Measurements from ENCODE around the gene MAP7D1.

The MAP7D1 gene

DNA sequence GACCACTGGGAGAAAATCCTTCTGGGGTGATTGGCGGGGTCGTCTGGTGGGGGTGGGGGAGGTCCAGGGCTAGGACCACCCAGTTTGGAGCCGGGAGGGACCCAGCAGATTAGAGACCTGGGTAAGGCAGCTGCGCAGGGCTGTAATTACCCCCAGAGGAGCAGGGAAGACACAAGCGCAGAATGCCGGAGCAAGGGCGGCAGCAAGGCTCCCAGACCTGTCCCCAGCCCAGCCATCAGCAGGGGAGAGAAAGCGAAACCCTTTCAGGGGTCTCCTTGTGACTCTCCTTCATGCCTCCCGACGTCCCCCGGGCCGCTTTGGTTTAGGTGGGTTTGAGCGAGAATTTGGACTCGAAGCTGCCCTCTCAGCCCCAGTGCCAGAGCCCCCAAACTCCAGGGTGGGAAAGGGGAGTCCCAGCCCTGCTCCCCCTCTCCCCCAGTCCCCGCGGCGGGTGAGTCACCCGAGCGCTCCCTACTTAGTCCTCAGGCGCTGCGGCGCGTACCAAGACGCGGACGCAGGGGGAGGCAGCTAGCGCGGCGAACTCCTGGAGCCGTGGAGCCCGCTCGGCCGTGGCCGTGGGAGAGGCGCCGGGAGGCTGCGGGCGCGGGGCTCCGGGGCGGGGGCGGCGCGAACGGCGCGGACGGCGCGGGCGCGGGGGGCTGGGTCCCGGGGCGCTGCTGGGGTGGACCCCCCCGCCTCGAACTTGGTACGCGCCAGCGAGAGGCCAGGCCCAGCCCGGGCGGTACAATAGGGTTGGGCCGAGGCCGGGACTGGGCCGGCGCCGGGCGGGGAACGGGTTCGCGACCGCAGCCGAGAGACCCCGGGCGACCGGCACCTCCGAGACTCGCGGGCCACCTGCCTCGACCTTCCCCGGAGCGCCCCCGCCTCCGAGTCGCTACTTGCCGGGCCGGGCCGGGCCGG lies at the start of gene MAP7D1:
Gene MAP7D1 (plus strand): TSS at position 753 of the 921 bp plus-strand sequence. CDS start 258 bp downstream, outside the sequence.
- in situ Hi-C loops (cut with MboI; ENCODE audit: low sequenced_read_pairs), result no loop called here

DNA sequence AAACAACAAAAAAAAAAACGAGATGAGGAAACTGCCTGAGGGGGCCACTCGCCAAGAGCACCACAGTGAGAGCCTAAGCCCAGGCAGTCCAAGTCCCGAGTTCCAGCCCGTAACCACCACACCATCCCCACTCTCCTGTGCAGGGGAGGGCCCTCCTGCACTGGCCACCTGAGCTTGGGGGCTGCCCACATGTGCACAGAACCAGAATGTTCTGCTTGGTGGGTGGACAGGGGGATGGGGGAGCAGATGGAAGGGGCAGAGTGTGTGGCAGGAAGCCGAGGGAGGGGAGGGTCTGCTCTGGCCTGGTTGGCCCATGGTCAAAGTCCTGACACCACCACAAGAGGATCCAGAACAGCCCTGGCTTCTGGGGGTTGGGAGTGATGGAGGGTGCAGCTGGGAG lies 49.7 kb upstream of the MAP7D1 start:
- in situ Hi-C loops (cut with MboI; ENCODE audit: low sequenced_read_pairs), result loop anchor here (25.0 kb wide), 1 partner anchor 306 kb away; no protein-coding TSS in a partner anchor

DNA sequence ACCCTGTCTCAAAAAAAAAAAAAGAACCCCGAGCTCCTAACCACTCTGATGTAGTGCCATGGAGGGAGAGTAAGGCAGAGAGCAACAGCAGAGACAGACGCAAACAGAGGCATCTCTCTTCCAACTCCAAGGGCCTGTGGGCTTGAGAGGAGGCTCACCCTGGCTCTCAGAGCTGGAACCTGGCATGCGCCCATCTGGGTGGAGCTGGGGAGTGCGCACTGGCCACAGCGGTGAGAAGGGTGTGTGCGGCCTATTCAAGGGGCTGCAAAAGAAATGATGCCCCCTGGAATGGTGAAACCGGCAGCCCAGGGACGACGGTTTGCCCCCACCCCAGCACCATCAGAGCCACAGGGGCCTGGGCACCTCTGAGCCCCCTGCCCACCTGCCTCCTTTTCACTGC lies 48.6 kb upstream of the MAP7D1 start:
- in situ Hi-C loops (cut with MboI; ENCODE audit: low sequenced_read_pairs), result loop anchor here (25.0 kb wide), 1 partner anchor 305 kb away; no protein-coding TSS in a partner anchor

- in situ Hi-C loops (cut with MboI; ENCODE audit: low sequenced_read_pairs), result loop anchor here (25.0 kb wide), 1 partner anchor 304 kb away; no protein-coding TSS in a partner anchor
Observed at GRCh38 chr1:36108314-36108713, 47.6 kb upstream of the MAP7D1 start.

DNA sequence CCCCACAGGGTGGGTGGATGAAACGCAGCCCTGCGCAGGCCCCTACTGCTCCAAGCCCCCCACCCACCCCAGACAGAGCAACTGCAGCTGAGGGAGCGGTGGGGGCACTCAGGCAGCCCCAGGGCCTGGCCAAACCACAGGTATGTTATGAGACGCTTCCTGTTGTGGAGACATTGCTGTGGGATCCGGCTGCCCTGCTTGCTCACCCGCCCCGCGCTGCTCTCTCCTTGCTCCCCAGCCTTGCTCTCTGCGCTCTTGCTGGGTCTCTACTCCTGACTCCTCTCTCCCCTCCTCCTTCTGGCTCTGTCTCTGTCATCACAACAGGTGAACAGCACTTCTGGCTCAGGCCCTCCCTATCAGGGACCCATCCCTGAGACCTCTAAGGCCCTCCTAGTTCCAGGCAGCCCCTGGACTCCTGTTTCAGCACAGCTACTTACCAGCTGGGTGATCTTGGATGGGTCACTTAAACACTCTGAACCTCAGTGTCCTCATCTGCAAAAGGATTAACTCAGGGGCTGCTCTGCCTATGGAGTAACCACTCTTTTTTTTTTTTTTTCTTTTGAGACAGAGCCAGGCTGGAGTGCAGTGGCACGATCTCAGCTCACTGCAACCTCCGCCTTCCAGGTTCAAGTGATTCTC lies 46.8 kb upstream of the MAP7D1 start:
- in situ Hi-C loops (cut with MboI; ENCODE audit: low sequenced_read_pairs), result loop anchor here (25.0 kb wide), 1 partner anchor 303 kb away; no protein-coding TSS in a partner anchor

DNA sequence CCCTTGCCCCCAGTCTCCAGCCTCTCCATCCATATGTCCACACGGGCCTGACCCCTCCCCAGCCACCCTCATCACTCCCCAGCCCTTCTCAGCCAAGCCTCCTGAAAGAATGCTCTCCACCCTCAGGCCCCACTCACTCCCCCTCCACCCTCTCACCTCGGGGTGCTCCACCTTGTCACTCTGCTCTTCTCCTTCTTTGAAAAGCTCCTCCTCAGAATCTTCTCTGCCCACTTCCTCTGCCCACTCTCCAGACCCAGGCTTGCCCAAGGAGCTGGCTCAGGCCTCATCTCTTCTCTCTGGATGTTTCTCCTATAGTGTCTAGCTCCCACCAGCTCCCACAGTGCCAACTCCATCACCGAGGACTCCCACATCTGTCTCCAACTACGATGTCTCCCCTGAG lies 44.8 kb upstream of the MAP7D1 start:
- in situ Hi-C loops (cut with MboI; ENCODE audit: low sequenced_read_pairs), result loop anchor here (25.0 kb wide), 1 partner anchor 301 kb away; no protein-coding TSS in a partner anchor

DNA sequence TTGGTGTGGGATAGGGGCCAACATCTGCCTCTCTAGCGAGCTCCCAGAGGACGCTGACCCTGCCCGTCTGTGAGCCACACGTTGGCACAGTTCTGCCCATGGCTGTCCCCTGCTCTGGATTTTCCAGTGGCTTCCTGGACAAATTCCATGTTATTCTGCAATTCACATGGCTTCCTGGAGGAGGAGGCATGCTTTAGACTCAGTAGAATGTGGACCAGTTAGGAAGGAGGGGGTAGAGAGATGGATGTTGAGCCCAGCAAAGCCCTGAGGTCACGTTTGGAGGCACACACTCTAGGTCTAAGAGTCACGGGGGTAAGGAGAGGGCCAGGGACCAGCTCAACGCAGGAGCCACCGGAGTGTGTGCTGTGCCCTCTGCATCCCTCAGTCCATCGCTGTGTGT lies 43.1 kb upstream of the MAP7D1 start:
- in situ Hi-C loops (cut with MboI; ENCODE audit: low sequenced_read_pairs), result loop anchor here (25.0 kb wide), 1 partner anchor 299 kb away; no protein-coding TSS in a partner anchor

DNA sequence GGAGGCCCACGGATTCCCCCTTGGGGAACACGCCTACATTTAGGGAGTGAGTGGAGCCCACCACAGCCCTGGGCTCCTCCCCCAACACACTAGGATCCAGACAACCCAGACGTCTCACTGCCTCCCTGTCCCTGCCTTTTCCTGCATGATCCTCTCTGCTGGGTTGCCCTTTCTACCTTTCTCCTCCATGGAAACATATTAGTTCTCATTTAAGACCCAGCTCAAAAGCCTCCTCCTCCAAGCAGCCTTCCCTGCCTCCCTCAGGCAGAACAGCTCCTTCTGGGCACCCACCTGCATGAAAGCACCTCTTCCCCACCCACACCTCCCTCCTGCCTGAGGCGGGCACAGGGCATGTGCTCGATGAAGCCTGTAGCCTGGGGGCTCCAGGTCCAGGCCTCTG lies 41.6 kb upstream of the MAP7D1 start:
- in situ Hi-C loops (cut with MboI; ENCODE audit: low sequenced_read_pairs), result loop anchor here (25.0 kb wide), 1 partner anchor 298 kb away; no protein-coding TSS in a partner anchor

DNA sequence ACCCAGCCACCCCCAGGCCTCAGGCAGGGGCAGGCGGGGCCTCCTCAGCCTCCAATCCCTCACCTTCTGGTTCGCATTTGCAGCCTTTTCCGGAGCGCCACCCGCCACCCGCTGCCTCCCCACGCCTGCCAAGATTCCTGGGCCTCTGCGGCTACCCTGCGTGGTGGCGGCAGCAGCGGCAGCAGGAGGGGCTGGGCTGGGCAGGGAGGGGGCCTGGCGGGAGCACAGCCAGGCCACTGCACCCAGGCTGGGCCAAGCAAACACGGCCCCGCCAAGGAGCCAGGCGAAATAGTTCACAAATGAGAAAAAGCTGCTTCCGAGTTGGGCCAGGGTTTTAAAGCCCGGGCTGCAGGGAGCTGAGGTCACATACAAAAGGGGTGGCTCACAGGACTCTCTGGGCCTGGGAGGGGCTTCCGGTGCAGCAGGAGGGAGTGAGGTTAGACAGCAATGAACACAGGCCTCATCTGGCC lies 40.7 kb upstream of the MAP7D1 start:
- in situ Hi-C loops (cut with MboI; ENCODE audit: low sequenced_read_pairs), result loop anchor here (25.0 kb wide), 1 partner anchor 297 kb away; no protein-coding TSS in a partner anchor

DNA sequence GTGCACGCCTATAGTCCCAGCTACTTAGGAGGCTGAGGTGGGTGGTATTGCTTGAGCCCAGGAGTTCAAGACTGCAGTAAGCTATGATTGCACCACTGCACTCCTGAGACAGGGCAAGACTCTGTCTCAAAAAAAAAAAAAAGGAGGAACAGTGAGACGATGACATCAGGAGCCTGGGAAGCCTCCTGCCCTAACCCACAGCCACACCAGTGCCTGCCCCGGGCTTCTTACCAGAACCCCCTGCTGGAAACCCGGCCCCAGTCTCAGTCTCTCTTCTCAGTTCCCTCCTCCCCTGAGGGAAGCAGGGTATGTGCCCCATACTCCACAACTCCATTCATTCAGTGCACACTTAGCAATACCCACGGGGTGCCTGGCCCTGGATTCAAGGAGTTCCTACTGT lies 40.0 kb upstream of the MAP7D1 start:
- in situ Hi-C loops (cut with MboI; ENCODE audit: low sequenced_read_pairs), result loop anchor here (25.0 kb wide), 1 partner anchor 296 kb away; no protein-coding TSS in a partner anchor

- in situ Hi-C loops (cut with MboI; ENCODE audit: low sequenced_read_pairs), result loop anchor here (25.0 kb wide), 1 partner anchor 295 kb away; no protein-coding TSS in a partner anchor
Observed at GRCh38 chr1:36116901-36117300, 39.1 kb upstream of the MAP7D1 start.

DNA sequence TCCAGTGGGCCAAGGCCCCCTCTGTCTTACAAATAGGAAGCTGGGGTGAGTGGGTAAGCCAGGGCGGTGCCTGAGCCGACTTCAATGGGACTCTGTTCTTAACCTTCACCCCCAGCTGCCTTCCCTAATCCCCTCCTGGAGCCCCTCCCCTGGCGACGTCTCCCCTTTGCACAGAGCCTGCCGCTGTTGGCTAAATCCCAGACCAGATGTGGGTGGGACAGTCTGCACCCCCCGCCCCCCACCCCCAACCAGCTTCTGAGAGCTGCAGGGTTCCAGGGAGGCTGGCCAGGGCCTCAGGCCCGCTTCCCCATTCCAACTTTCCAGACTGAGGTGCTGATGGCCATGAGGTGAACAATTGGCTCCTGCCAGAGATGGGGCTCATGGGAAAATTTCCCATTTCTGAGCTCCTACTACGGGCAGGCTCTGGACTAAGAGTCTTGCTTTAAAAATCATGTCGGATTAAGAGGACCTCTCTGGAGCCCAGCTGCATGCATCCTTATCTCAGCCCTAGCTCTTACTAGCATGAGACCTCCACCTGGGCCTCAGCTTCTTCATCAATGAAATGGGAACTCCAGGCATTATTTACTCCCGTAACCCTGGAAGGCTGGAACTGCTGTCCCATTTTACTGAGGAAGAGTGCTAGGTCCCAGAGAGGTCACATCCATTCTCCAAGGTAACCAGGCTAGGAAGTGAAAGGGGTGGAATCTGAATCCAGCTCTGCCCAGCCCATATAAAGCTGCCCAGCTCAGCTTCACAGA lies 37.3 kb upstream of the MAP7D1 start:
- in situ Hi-C loops (cut with MboI; ENCODE audit: low sequenced_read_pairs), result loop anchor here (25.0 kb wide), 1 partner anchor 294 kb away; no protein-coding TSS in a partner anchor

GRCh38 chr1:36119456-36119855 lies 36.5 kb upstream of the MAP7D1 start:
- in situ Hi-C loops (cut with MboI; ENCODE audit: low sequenced_read_pairs), result loop anchor here (25.0 kb wide), 1 partner anchor 293 kb away; no protein-coding TSS in a partner anchor

- in situ Hi-C loops (cut with MboI; ENCODE audit: low sequenced_read_pairs), result loop anchor here (25.0 kb wide), 1 partner anchor 290 kb away; no protein-coding TSS in a partner anchor
Observed at GRCh38 chr1:36122062-36123030, 33.6 kb upstream of the MAP7D1 start.

DNA sequence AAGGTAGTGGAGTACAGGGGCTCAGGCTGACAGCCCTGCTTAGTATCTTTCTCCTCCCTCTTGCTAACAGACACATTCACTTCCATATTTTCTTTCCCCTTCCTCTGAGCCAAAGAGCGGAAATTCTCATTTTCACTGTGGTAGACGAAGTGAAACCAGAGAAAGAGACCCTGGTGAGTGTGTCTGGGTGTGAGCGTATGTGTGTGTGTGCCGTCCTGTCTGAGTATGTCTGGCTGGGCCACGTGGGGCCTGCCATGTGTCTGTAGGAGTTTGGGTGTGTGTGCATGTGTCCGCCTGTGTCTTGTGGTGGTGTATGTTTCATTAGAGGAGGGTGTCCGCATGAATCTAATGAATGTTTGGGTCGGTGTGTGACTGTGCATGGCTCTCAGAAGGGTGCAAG lies 32.6 kb upstream of the MAP7D1 start:
- in situ Hi-C loops (cut with MboI; ENCODE audit: low sequenced_read_pairs), result loop anchor here (25.0 kb wide), 1 partner anchor 289 kb away; no protein-coding TSS in a partner anchor

GRCh38 chr1:36124404-36125128 lies 31.4 kb upstream of the MAP7D1 start:
- in situ Hi-C loops (cut with MboI; ENCODE audit: low sequenced_read_pairs), result loop anchor here (25.0 kb wide), 1 partner anchor 288 kb away; no protein-coding TSS in a partner anchor

DNA sequence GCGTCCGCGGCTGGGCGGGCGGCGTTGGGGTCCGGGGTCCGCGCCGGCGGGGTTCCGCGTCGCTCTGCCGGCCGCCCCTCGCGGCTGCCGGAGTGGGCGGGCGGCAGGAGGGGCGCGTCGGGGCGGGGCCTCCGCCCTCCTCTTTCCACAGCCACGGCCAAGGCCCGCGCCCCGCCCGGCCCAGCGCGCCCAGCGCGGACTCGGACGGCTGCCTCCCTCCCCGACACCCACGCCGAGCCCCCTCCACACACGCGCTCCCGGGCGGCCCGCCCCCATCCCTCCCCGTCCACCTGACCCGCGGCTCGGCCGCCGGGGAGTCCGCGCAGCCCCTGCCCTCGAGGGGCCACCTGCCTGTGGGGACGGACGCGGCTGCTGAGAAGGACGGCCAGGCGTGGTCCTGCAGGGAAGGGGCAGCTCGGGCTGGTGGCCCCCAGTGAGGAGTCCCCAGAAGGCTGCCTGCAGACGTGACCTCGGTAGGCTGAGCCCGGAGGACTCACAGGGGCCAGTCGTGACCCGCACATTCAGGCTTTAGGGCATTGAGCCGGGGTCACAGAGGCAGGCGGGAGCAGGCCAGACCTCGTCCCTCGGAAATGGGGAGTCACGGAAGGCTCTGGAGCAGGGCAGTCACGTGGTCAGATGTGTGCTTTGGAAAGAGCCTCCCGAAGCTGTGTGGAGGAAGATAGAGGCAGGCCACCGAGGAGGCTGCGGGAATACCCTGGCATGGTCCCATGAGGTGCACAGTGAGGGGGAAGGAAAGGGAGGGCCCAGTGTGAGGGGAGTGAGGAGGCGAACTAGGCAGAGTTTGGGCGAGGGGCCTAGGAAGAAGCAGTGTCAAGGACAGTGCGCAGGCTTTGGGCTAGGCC lies 30.6 kb upstream of the MAP7D1 start, which contains the start of gene COL8A2:
Gene COL8A2 (minus strand): TSS at position 94 of the 863 bp plus-strand sequence. CDS start 24,980 bp downstream, outside the sequence.
- in situ Hi-C loops (cut with MboI; ENCODE audit: low sequenced_read_pairs), result no loop called here

Measured in HL-60/S4 treated with phorbol 12-myristate 13-acetate at 8.2 ng/mL for 4 days and 3 days (cell line).